Endothelial cell (in vitro differentiated cells): Measurements from ENCODE around the gene KLHL10. TPM values are rescaled to one million over a fixed set of nuclear protein-coding genes. Genes with fewer than 3 reads are reported as not detected.
"Not testable (repeated sequence)": the region's sequence is repeated elsewhere in the genome, so short reads cannot be mapped to it uniquely, and the experiment has no call there.

Experiments
- DNase-seq: peaks from one replicate; pipeline ENCODE4 v3.0.0; 2021; ENCODE audit warnings: low spot score
- H3K27ac Mint-ChIP-seq: one replicate; pipeline ENCODE4 v1.8.0; 2021; ENCODE audit warnings: mixed read lengths, inconsistent platforms; ENCODE audit not compliant: unreplicated experiment
- H3K27me3 Mint-ChIP-seq: one replicate; pipeline ENCODE4 v1.8.0; 2021; ENCODE audit warnings: mild to moderate bottlenecking, moderate library complexity, mixed read lengths, inconsistent platforms; ENCODE audit not compliant: unreplicated experiment
- H3K36me3 Mint-ChIP-seq: one replicate; pipeline ENCODE4 v1.8.0; 2021; ENCODE audit warnings: mild to moderate bottlenecking, low read depth, mixed read lengths, inconsistent platforms; ENCODE audit not compliant: unreplicated experiment
- H3K4me1 Mint-ChIP-seq: one replicate; pipeline ENCODE4 v1.8.0; 2021; ENCODE audit warnings: mild to moderate bottlenecking, mixed read lengths, inconsistent platforms; ENCODE audit not compliant: unreplicated experiment
- H3K4me3 Mint-ChIP-seq: one replicate; pipeline ENCODE4 v1.8.0; 2021; ENCODE audit warnings: mild to moderate bottlenecking, mixed read lengths, inconsistent platforms; ENCODE audit not compliant: unreplicated experiment
- H3K9me3 Mint-ChIP-seq: one replicate; pipeline ENCODE4 v1.8.0; 2021; ENCODE audit warnings: mixed read lengths, inconsistent platforms; ENCODE audit not compliant: unreplicated experiment
- total RNA-seq: library from RNA; stranded (reverse); fragmentation: NEBNext Ultra II Directional; extraction: Animal tissue kit (Norgen Biotek cat#: 25700); gene quantifications from one replicate; pipeline ENCODE4 v1.2.1, GENCODE V29; 2021; ENCODE audit not compliant: unreplicated experiment
- TF ChIP-seq, protein P1 (sequence below): fragments of 200-600 bp; sonication (generic); IDR thresholded peaks from one replicate; pipeline ENCODE4 v1.5.0; 2021; ENCODE audit warnings: antibody characterized with exemption; ENCODE audit not compliant: unreplicated experiment

The KLHL10 gene
- total RNA-seq, 1 donor from 2014 or later: not detected

DNA sequence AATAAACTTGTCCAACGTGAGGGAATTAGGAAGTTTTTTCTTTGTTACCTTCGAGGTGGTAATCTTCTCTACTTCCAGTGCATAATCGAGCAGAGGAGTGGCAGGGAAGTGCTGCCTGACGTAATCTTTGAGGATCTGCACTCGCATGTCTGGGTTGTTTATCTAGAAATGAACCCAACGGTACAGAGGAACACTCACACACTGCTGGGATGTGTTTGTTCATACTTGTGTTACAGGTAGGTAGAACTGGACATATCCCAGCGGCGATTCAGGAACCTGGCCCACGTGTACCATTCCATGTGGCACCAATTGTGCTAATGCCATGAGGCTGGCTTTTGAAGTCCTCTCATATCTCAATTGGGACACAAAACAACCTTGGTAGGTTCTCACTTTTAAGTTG lies 31.8 kb downstream of the KLHL10 start:
- Mint-ChIP-seq H3K4me1 (no peaks in the 10 kb centered on the region), H3K27me3 (peaks cover 2% of the 10 kb centered on the region), H3K36me3 (peaks cover 55% of the 10 kb centered on the region)

DNA sequence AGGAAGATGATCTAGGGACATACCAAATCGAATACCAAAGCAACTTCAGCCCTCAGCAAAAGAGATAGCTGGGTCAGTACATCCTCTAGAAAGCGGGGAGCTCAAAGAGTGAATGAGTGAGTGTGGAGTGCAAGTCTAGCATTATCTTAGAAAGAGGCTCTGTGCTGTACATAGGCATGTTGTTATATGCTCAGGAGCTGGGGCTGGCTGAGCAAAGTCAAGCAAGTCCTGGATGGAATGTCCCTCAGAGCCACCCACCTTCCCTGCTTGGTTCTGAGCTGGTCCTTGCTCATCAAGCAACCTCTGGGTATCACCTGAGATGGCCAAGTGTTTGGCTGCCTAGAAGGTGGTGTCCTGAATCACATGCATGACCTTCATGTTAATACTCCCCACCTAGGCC lies 32.5 kb downstream of the KLHL10 start:
- Mint-ChIP-seq H3K4me1 (no peaks in the 10 kb centered on the region), H3K36me3 (peaks cover 55% of the 10 kb centered on the region), H3K4me3 (no peak overlapping the region), H3K27ac (no peak overlapping the region), H3K27me3 (peaks cover 2% of the 10 kb centered on the region), H3K9me3 (no peaks in the 10 kb centered on the region)
- TF ChIP-seq, protein P1, sequence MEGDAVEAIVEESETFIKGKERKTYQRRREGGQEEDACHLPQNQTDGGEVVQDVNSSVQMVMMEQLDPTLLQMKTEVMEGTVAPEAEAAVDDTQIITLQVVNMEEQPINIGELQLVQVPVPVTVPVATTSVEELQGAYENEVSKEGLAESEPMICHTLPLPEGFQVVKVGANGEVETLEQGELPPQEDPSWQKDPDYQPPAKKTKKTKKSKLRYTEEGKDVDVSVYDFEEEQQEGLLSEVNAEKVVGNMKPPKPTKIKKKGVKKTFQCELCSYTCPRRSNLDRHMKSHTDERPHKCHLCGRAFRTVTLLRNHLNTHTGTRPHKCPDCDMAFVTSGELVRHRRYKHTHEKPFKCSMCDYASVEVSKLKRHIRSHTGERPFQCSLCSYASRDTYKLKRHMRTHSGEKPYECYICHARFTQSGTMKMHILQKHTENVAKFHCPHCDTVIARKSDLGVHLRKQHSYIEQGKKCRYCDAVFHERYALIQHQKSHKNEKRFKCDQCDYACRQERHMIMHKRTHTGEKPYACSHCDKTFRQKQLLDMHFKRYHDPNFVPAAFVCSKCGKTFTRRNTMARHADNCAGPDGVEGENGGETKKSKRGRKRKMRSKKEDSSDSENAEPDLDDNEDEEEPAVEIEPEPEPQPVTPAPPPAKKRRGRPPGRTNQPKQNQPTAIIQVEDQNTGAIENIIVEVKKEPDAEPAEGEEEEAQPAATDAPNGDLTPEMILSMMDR: no peak
- DNase-seq: no peak

More for the DNA sequence above, 31.8 kb downstream of the KLHL10 start:
- TF ChIP-seq, protein P1: no peak
- Mint-ChIP-seq H3K27ac (no peak overlapping the region), H3K4me3 (no peak overlapping the region), H3K9me3 (no peaks in the 10 kb centered on the region)
- DNase-seq: no peak

DNA sequence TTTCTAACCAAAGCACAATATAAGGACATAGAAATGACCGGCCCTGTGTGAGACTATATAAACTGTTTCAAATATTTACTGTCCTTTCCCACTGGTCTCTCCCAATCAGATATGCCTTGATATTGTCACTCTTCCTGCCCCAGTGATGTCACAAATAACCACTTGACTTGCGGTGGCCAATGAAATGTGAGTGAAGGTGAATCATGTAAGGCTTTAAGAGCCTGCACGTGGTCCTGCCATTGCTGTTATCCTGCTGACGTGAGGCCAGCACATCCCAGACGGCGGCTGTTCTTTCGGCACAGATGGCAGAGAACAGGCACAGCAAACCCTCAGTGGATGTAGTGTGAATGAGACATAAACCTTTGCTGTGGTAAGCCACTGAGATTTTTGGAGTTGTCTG lies 33.0 kb downstream of the KLHL10 start:
- no peak for DNase-seq
- no peak overlapping the region for H3K27ac Mint-ChIP-seq
- peaks cover 55% of the 10 kb centered on the region for H3K36me3 Mint-ChIP-seq
- no peaks in the 10 kb centered on the region for H3K4me1 Mint-ChIP-seq
- peaks cover 2% of the 10 kb centered on the region for H3K27me3 Mint-ChIP-seq
- no peak overlapping the region for H3K4me3 Mint-ChIP-seq
- TF ChIP-seq, protein P1: no peak
- no peaks in the 10 kb centered on the region for H3K9me3 Mint-ChIP-seq

DNA sequence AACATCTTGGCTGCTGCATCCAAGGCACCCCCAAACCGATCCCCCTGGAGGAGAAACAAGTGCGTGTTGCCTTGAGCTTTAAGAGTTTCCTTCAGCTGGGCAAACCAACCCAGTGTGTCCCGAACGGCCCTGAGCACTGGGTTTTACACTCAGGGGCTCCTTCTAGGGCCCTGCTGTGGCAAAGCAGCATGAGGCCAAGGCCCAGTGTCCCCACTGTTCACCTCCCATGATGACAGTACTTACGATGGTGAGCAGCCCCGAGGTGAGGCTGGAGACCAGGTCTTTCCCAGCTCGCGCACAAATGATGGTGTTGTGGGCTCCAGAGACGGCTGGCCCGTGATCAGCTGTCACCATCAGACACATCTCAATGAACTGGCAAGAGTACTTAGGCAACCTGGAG lies 34.2 kb downstream of the KLHL10 start:
- TF ChIP-seq, protein P1: no peak
- Mint-ChIP-seq H3K27me3 (peaks cover 2% of the 10 kb centered on the region), H3K4me1 (no peaks in the 10 kb centered on the region), H3K9me3 (no peaks in the 10 kb centered on the region), H3K27ac (no peak overlapping the region), H3K4me3 (peak overlapping the region; percentile 31), H3K36me3 (peaks cover 56% of the 10 kb centered on the region)
- no peak for DNase-seq

DNA sequence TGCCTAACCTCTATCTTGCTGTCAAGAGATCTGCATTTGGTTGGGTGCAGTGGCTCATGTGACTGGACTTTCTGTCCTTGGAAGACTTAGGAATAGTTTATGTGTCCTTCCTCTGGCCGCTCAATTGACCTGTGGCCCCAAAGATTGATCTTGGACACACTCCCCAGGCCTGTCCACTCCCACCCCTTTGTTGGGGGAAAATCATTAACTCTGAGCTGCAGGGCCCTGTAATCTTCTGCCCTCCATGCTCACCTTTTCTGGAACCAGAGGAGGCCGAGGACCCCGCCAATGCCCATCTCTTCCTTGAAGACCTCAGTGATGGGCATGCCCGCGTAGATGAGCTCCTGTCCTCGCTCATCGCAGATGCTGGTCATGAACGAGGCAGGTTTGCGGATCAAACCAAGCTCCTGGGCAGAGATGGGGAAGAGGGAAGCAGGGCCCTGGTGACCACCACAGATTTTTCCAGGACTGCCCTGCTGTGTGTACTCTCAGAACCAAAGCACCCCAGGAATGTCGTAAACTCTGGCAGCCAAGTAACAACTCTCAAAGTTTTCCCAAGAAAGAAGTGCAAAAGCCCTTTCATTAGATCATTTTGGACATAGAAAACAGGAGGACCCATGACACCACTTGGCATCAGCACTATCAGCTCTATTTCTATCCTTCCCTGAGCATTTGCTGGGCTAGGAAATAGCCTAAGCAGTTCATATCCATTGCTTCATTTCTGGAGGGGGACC lies 36.1 kb downstream of the KLHL10 start:
- TF ChIP-seq, protein P1: no peak
- Mint-ChIP-seq H3K4me3 (no peak overlapping the region), H3K36me3 (peaks cover 61% of the 10 kb centered on the region), H3K4me1 (no peaks in the 10 kb centered on the region), H3K9me3 (no peaks in the 10 kb centered on the region), H3K27me3 (peaks cover 2% of the 10 kb centered on the region), H3K27ac (no peak overlapping the region)
- DNase-seq: no peak

- peaks cover 57% of the 10 kb centered on the region for H3K36me3 Mint-ChIP-seq
- not testable (repeated sequence) for H3K9me3 Mint-ChIP-seq, H3K4me3 Mint-ChIP-seq, DNase-seq, H3K4me1 Mint-ChIP-seq, H3K27me3 Mint-ChIP-seq, H3K27ac Mint-ChIP-seq
Measured at GRCh38 chr17:41874293-41874670, 36.7 kb downstream of the KLHL10 start.
